Lung microvascular endothelial cell (primary cell): ENCODE results near the gene PRR3. TPM values are rescaled to one million over a fixed set of nuclear protein-coding genes. Genes with fewer than 3 reads are reported as not detected.
"Not testable (repeated sequence)": the region's sequence is repeated elsewhere in the genome, so short reads cannot be mapped to it uniquely, and the experiment has no call there.

ENCODE experiments used
- DNase-seq, 2 donors: peaks; one replicate each; pipeline versions ENCODE4 v3.0.0 to v3.0.0-alpha.2; 2010; ENCODE audit warnings: low read depth in 2 of 2
- total RNA-seq: library from RNA; depleted of rRNA; stranded (reverse); fragments of >200 nt; gene quantifications from 2 replicates; pipeline ENCODE4 v1.2.1, GENCODE V29; 2014

PRR3 gene
- 2.0 and 2.2 TPM in 2 replicates for total RNA-seq

GRCh38 chr6:30556906-30557682, at the start of gene PRR3:
TSS of gene PRR3 (plus strand) at chr6:30557295. CDS start at chr6:30557345, 50 bp downstream.
- DNase-seq, result peak; percentile 80 to 87

DNA sequence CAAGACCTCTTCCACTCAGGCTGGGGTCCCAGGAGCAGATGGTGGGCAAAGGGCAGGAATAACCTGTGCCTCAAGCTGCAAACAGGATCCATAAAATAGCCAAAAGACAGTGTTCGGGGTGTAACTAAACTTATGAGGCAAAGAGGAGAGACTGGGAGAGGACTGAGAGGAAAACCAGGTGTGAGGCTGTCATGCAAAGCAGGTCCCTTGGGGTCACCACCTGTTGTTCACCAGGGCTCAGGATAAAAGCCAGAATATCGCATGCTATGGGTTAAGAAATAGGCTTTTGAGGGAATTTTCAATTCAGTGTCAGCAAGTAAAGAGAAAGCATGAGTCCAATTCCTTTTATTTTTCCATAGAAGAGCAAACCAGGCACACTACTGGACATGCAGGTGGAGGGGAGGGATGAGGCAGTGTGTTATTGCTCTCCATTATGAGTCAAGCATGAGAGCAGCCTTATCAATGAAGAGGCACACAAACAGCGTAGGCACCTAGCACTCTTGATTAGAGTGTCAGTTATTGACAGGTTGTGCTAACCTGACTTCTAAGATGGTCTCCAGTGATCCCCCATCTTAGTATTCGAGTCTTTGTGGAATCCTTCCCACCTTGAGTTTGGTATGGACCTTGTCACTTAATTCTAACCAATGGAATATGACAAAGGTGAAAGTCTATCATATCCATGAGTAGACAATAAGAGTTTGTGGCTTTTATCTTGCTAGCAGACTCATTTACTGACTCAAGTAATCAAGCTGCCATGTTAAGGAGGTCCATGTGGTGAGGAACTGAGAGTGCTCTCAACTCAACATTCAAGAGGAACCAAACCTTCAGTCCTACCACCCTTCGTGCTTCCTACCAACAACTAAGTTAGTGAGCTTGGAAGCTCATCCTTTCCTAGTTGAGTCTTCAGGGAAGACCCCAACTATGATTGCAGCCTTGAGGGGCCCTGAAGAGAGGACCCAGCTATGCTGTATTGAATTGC, 49.0 kb upstream of the PRR3 start:
- no peak for DNase-seq

DNA sequence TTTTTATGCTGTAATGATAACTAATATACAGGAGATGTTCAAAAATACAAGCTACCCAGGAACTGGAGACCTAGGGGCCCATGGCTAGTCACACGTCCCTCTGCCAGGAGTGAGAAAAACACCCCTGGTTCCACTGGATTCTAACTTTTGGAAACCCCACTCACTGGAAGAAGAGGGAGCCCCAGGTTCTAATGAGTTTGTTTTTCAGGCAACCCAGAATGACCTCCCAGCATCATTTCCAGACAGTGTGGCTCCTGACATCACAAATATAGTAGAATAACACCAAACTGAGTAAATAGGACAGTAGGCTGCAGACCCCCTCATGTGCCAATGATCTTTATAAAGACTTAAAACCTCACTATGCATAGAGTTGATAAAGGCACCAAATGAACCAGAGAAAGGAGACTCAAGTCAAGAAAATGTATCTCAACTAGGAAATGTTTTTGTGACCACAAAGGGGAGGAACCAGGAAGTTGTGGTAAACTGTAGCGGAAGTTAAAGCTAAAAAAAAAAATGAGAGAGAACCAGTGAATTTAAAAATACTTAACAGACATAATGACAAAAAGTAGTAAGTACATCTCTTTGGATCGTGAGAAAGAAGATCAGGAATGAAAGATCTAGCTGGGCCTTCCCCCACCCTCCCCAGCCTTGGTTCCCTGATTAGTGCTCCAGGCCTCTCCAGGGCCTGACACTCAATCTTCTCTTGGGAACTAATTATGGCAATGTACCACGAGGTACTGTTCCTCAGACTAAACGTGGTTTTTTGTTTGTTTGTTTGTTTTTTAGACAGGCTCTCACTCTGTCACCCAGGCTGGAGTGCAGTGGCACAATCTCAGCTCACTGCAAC, 48.0 kb upstream of the PRR3 start:
- peak in 1 of 2 donors; percentile 73 for DNase-seq

- no peak for DNase-seq
Measured at GRCh38 chr6:30510419-30511168, 46.5 kb upstream of the PRR3 start.

DNA sequence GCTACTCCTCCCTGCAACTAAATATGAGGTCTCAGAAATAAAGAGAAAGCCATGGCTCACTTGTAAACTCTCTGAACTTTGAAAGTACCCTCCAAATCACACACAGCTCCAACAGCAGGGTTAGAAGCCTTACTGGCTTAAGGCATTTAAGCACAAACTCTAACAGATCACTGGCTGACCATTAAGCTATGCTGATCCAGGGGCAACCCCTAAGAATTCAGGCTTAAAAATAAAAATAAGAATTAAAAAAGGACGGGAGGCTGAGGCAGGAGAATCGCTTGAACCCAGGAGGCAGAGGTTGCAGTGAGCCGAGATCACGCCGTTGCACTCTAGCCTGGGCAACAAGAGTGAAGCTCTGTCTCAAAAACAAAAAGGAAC, 45.9 kb upstream of the PRR3 start:
- no peak for DNase-seq

DNA sequence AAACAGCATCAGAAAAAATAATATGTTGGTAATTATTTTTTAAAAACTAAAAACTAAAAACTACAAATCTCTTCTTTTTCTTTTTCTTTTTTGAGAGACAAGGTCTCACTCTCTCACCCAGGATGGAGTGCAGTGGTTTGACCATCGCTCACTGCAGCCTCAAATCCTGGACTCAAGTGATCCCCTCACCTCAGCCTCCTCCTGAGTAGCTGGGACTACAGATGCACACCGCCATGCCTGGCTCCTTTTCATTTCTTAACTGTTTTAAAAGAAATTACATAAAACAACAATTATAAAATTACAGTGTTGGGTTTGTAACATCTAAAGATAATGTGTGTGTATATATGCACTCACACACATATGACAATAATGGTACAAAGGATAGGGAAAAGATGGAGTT, 43.6 kb upstream of the PRR3 start:
- no peak for DNase-seq

- no peak for DNase-seq
Measured at GRCh38 chr6:30515106-30515505, 42.0 kb upstream of the PRR3 start.

DNA sequence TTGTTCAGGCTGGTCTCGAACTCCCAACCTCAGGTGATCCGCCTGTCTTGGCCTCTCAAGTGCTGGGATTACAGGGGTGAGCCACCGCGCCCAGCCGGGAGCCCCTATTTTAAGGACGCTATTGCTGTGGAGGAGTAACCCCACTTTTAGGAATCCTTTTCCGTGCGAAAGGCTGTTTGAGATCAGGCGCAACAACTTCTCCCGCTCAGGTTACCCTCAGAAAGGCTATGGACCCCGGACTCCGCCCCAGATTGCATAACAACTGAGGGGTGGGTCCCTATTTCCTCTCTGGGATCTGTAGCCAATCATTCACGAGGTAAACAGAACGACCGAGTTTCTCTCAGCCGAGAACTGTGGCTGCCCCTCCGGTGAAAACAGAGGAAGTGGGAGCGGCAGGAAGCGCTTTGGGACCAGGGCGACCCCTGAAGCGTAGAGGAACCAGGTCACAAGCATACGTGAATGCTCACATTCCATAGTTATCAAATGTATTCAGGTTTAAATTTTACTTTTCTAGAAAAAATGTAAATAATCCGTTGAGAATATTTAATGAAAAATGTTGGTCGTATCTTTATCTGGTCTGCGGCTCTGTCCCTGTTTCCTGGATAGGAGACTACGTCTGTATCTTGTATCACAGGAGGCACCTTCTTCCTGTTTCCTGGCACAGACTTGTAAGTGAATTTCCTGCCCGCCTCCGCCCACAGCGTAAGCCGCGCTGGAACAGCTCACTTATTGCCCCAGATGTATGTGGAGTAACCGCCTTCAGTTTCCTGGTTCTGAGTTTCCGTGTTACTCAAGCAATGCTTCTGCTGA, 40.9 kb upstream of the PRR3 start:
- peak; percentile 99 to 100 for DNase-seq

- DNase-seq, result not testable (repeated sequence)
Measured at GRCh38 chr6:30516754-30517076, 40.4 kb upstream of the PRR3 start.

GRCh38 chr6:30517767-30518504, 39.2 kb upstream of the PRR3 start:
- DNase-seq, result not testable (repeated sequence)

- not testable (repeated sequence) for DNase-seq
Measured at GRCh38 chr6:30518505-30519145, 38.5 kb upstream of the PRR3 start.

DNA sequence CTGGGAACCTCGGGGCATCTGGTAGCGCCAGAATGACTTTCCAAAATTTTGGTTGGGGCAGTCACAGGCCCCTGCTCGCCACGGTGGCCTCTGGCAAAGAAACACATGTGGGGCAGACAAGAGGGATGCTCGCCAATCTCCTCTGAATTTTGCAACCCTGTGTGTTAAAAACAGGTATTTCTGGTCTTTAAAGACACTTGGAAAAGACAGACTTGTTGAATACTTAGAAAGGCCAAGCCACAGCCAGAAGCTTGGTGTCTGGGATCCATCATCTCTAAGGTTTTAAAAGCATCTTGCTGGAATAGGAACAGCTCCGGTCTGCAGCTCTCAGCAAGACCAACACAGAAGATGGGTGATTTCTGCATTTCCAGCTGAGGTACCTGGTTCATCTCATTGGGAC, 36.6 kb upstream of the PRR3 start:
- DNase-seq, result no peak

DNA sequence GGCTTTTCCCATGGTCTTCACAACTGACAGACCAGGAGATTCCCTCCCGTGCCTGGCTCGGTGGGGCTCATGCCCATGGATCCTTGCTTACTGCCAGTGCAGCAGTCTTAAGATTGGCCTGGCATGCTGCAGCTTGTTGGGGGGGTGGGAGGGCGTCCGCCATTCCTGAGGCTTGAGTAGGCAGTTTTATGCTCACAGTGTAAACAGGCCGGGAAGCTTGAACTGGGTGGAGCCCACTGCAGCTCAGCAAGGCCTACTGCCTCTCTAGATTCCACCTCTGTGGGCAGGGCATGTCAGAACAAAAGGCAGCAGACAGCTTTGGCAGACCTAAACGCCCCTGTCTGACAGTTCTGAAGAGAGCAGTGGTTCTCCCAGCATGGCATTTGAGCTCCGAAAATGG, 36.0 kb upstream of the PRR3 start:
- peak in 1 of 2 donors; percentile 51 for DNase-seq

DNA sequence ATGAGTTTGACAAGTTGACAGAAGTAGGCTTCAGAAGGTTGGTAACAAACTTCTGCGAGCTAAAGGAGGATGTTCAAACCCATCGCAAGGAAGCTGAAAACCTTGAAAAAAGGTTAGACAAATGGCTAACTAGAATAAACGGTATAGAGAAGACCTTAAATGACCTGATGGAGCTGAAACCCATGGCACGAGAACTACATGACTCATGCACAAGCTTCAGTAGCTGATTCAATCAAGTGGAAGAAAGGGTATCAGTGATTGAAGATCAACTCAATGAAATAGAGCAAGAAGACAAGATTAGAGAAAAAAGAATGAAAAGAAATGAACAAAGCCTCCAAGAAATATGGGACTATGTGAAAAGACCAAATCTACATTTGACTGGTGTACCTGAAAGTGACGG, 35.1 kb upstream of the PRR3 start:
- DNase-seq, result peak in 1 of 2 donors; percentile 30

GRCh38 chr6:30526444-30526843, 30.7 kb upstream of the PRR3 start:
- not testable (repeated sequence) for DNase-seq

- not testable (repeated sequence) for DNase-seq
Measured at GRCh38 chr6:30529349-30529875, 27.7 kb upstream of the PRR3 start.

DNA sequence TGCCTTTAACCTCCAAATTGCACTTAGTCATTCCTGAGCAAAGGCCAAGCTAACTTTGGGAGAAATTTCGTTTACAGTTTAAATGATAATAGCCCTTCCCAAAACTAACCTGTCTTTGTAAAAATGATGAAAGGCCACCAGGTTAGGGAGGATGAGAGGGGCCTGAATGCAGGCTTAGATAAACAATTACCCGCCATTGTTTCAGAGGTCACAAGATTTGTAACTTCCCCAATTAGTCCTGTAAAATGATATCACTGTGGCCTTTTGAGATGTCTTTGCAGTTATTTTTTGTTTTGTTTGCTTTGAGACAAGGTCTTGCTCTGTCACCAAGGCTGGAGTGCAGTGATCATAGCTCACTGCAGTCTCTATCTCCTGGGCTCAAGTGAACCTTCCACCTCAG, 27.1 kb upstream of the PRR3 start:
- DNase-seq, result no peak

GRCh38 chr6:30533460-30534294, 23.4 kb upstream of the PRR3 start:
- peak in 1 of 2 donors; percentile 14 for DNase-seq
